GM12878 (cell line): ENCODE data around the gene LDLRAP1.

ENCODE experiments used
- CREB1 ChIP-seq: IDR thresholded peaks from 2 replicates; pipeline ENCODE4 v1.6.1; 2012; ENCODE audit warnings: low read depth, mild to moderate bottlenecking, inconsistent platforms
- CTCF ChIP-seq, 3 experiments: IDR thresholded peaks in 2 of 3; conservative IDR thresholded peaks in 1 of 3; 2 replicates each; pipeline ENCODE4 v1.5.1; 2011; ENCODE audit warnings: low read depth in 3 of 3, low read length in 3 of 3, mild to moderate bottlenecking in 3 of 3, control low read depth in 2 of 3, moderate library complexity in 2 of 3, inconsistent platforms in 1 of 3, mixed read lengths in 1 of 3; ENCODE audit not compliant: control insufficient read depth in 2 of 3, insufficient read depth in 1 of 3; ENCODE audit errors: extremely low read depth in 1 of 3
- FOXM1 ChIP-seq: IDR thresholded peaks from 2 replicates; pipeline ENCODE4 v1.6.1; 2012; ENCODE audit warnings: low read depth, mild to moderate bottlenecking, inconsistent platforms, low read length, moderate library complexity
- HDAC2 ChIP-seq: fragments of 200-600 bp; sonication (generic); IDR thresholded peaks from 2 replicates; pipeline ENCODE4 v1.6.1; 2017
- JUND ChIP-seq: IDR thresholded peaks from 2 replicates; pipeline ENCODE4 v1.6.1; 2012; ENCODE audit warnings: low read depth, mild to moderate bottlenecking, low read length, improper control_type of control experiment, moderate library complexity
- LARP7 ChIP-seq: fragments of 450-650 bp; IDR thresholded peaks from 2 replicates; pipeline ENCODE4 v1.6.1; 2017; ENCODE audit warnings: mild to moderate bottlenecking
- PML ChIP-seq: IDR thresholded peaks from 2 replicates; pipeline ENCODE4 v1.6.1; 2012; ENCODE audit warnings: low read length, inconsistent platforms
- POLR2A ChIP-seq: IDR thresholded peaks from 2 replicates; pipeline ENCODE4 v1.6.1; 2011; ENCODE audit warnings: low read depth, mild to moderate bottlenecking, low read length
- POLR2AphosphoS5 ChIP-seq: IDR thresholded peaks from 2 replicates; pipeline ENCODE4 v1.6.1; 2011; ENCODE audit warnings: mild to moderate bottlenecking, low read length, inconsistent platforms
- RCOR1 ChIP-seq: conservative IDR thresholded peaks from 2 replicates; pipeline ENCODE4 v1.6.1; 2012; ENCODE audit warnings: low read depth, low read length, improper control_type of control experiment
- REST ChIP-seq: IDR thresholded peaks from 2 replicates; pipeline ENCODE4 v1.6.1; 2012; ENCODE audit warnings: mild to moderate bottlenecking, low read depth, low read length
- SIN3A ChIP-seq: IDR thresholded peaks from 2 replicates; pipeline ENCODE4 v1.6.1; 2012; ENCODE audit warnings: low read depth, low read length, improper control_type of control experiment
- YY1 ChIP-seq: IDR thresholded peaks from 2 replicates; pipeline ENCODE4 v1.6.1; 2011; ENCODE audit warnings: low read depth, mild to moderate bottlenecking, low read length
- ZNF207 ChIP-seq: fragments of 450-650 bp; IDR thresholded peaks from 2 replicates; pipeline ENCODE4 v1.6.1; 2014; ENCODE audit warnings: antibody characterized with exemption, mild to moderate bottlenecking, borderline replicate concordance

GRCh38 chr1:25575191-25575590 lies 31.8 kb downstream of the LDLRAP1 start:
- TF ChIP-seq REST (no peak), HDAC2 (no peak), CTCF (IDR thresholded peaks at IDR 0.05 in 2 of 3, conservative IDR thresholded peaks at IDR 0.05 in 1 of 3; ENCODE audit: control insufficient read depth in 2 of 3, extremely low read depth in 1 of 3, insufficient read depth in 1 of 3, low read depth in 3 of 3, low read length in 3 of 3) (no peak), SIN3A (no peak), JUND (no peak), CREB1 (no peak), LARP7 (no peak), FOXM1 (no peak), ZNF207 (no peak), POLR2AphosphoS5 (no peak), RCOR1 (no peak), YY1 (no peak), POLR2A (no peak), PML (no peak)
